Natural killer cell (primary cell): ENCODE data around the gene TMSB15C. TPM values are rescaled to one million over a fixed set of nuclear protein-coding genes. Genes with fewer than 3 reads are reported as not detected.
"Not testable (repeated sequence)": the region's sequence is repeated elsewhere in the genome, so short reads cannot be mapped to it uniquely, and the experiment has no call there.

Source experiments
- ATAC-seq, 3 donors: fragments of 150-1000 bp in 2 of 3; fragments of 200-7000 bp in 1 of 3; cut with Tn5 transposase; 1 replicate in 1 of 3; 2 replicates in 2 of 3; pipeline ENCODE4 v1.10.0; 2021; ENCODE audit warnings: mild to moderate bottlenecking in 2 of 3, moderate library complexity in 2 of 3
- DNase-seq, 2 donors: peaks; one replicate each; pipeline versions ENCODE4 v3.0.0 to v3.0.0-alpha.2; 2013 to 2021; ENCODE audit warnings: mixed read lengths in 1 of 2
- H3K27ac ChIP-seq: one replicate; pipeline ENCODE4 v1.5.1; 2013; ENCODE audit warnings: mild to moderate bottlenecking, low read length
- H3K27me3 ChIP-seq: one replicate; pipeline ENCODE4 v1.6.1; 2013; ENCODE audit warnings: low read length; ENCODE audit not compliant: control insufficient read depth, insufficient read depth
- H3K36me3 ChIP-seq: one replicate; pipeline ENCODE4 v1.6.1; 2013; ENCODE audit warnings: low read length; ENCODE audit not compliant: control insufficient read depth, insufficient read depth
- H3K4me1 ChIP-seq: one replicate; pipeline ENCODE4 v1.6.1; 2013; ENCODE audit warnings: low read length; ENCODE audit not compliant: control insufficient read depth, insufficient read depth
- H3K4me3 ChIP-seq: one replicate; pipeline ENCODE4 v1.5.1; 2013; ENCODE audit warnings: low read length
- H3K9me3 ChIP-seq: one replicate; pipeline ENCODE4 v1.6.1; 2013; ENCODE audit warnings: low read length; ENCODE audit not compliant: control insufficient read depth, insufficient read depth
- H3K27ac Mint-ChIP-seq, 2 donors: one replicate each; pipeline ENCODE4 v1.8.0; 2022; ENCODE audit warnings: mild to moderate bottlenecking in 2 of 2, mixed read lengths in 2 of 2, moderate library complexity in 1 of 2
- H3K27me3 Mint-ChIP-seq, 2 donors: one replicate each; pipeline ENCODE4 v1.8.0; 2022; ENCODE audit warnings: low read depth in 2 of 2, mixed read lengths in 2 of 2
- H3K36me3 Mint-ChIP-seq: one replicate; pipeline ENCODE4 v1.8.0; 2022; ENCODE audit warnings: mixed read lengths
- H3K4me1 Mint-ChIP-seq, 2 donors: one replicate each; pipeline ENCODE4 v1.8.0; 2022; ENCODE audit warnings: mixed read lengths in 2 of 2
- H3K4me3 Mint-ChIP-seq: one replicate; pipeline ENCODE4 v1.8.0; 2022; ENCODE audit warnings: mild to moderate bottlenecking, moderate library complexity, mixed read lengths
- H3K9me3 Mint-ChIP-seq, 2 donors: one replicate each; pipeline ENCODE4 v1.8.0; 2022; ENCODE audit warnings: mixed read lengths in 2 of 2
- CTCF ChIP-seq: fragments of 200-600 bp; IDR thresholded peaks from one replicate; pipeline ENCODE4 v1.8.0; 2022; ENCODE audit warnings: antibody characterized with exemption
- WGBS: methylation state at CpG from one replicate; pipeline ENCODE4 v1.1.7; 2013; ENCODE audit warnings: missing lambda C conversion rate; ENCODE audit not compliant: insufficient coverage; 5-methylcytosine and 5-hydroxymethylcytosine counted together
- intact Hi-C: fragments of 100-400 bp; cut with micrococcal nuclease; formaldehyde crosslinking; loops from one replicate; pipeline ENCODE4 v1.14.2; 2022
- total RNA-seq, 4 donors: library from RNA; stranded (reverse); fragments of 120-200 nt in 1 of 4; gene quantifications; one replicate each; pipeline versions ENCODE4 v1.2.3 to v1.2.4, GENCODE V29; 2013 to 2022

TMSB15C gene
- total RNA-seq, 3 donors from 2014 or later (not counting 1 experiment from before 2014, with no cell fraction given): 2.0 to 4.1 (median 2.5) TPM

GRCh38 chrX:104113222-104113965 lies 37.4 kb upstream of the TMSB15C start:
- Mint-ChIP-seq H3K27me3 (no peaks in the 10 kb centered on the region), H3K27ac (peak overlapping the region; percentile 86 to 94), H3K4me3 (peak overlapping the region; percentile 93), H3K9me3 (no peaks in the 10 kb centered on the region), H3K36me3 (no peaks in the 10 kb centered on the region), H3K4me1 (peaks cover 20 to 66% of the 10 kb centered on the region in 2 donors)
- DNase-seq: peak in 1 of 2 donors; percentile 78
- ATAC-seq: peak; percentile 32 to 62 (median 46)
- peak; percentile 20 for TF ChIP-seq CTCF
- no peaks in the 10 kb centered on the region for H3K27me3 ChIP-seq
- H3K4me1 ChIP-seq: peaks cover 44% of the 10 kb centered on the region
- H3K4me3 ChIP-seq: peak overlapping the region; percentile 81
- intact Hi-C loops: loop anchor here (2.0 to 5.0 kb wide), 2 partner anchors 44 to 427 kb away; partner anchors contain the start of genes MORF4L2 and SLC25A53
- H3K9me3 ChIP-seq: no peaks in the 10 kb centered on the region
- WGBS: 2% methylated on average over 15 of the region's 24 CpGs
- no peaks in the 10 kb centered on the region for H3K36me3 ChIP-seq
- peak overlapping the region; percentile 88 for H3K27ac ChIP-seq

- no peak for TF ChIP-seq CTCF
- DNase-seq (peak; percentile 32 to 58), ATAC-seq (peak; percentile 43 to 61 (median 52))
- under 1% methylated on average over 67 of the region's 67 CpGs for WGBS
- H3K9me3 ChIP-seq: no peaks in the 10 kb centered on the region
- no peaks in the 10 kb centered on the region for H3K27me3 ChIP-seq
- intact Hi-C loops: loop anchor here (1.0 to 5.0 kb wide), 3 partner anchors 14 to 426 kb away; partner anchors contain the start of genes MORF4L2 and SLC25A53
- peak within 1 kb of the TSS; percentile 93 for H3K4me3 Mint-ChIP-seq
- peaks cover 51% of the 10 kb centered on the region for H3K4me1 ChIP-seq
- peak within 1 kb of the TSS; percentile 81 for H3K4me3 ChIP-seq
- peaks cover 20 to 66% of the 10 kb centered on the region in 2 donors for H3K4me1 Mint-ChIP-seq
- no peaks in the 10 kb centered on the region for H3K9me3 Mint-ChIP-seq
- H3K36me3 ChIP-seq: no peaks in the 10 kb centered on the region
- no peaks in the 10 kb centered on the region for H3K36me3 Mint-ChIP-seq
- H3K27ac Mint-ChIP-seq: peak within 1 kb of the TSS; percentile 86 to 94
- H3K27ac ChIP-seq: peak within 1 kb of the TSS; percentile 88
- no peaks in the 10 kb centered on the region for H3K27me3 Mint-ChIP-seq
These were observed 36.4 kb upstream of the TMSB15C start, which contains the start of gene ZCCHC18 for GRCh38 chrX:104112326-104112951. Gene ZCCHC18 (plus strand): TSS chrX:104112523. CDS start chrX:104114112, 1,589 bp downstream.

- H3K9me3 Mint-ChIP-seq, H3K27me3 ChIP-seq, H3K36me3 Mint-ChIP-seq, H3K4me3 ChIP-seq, H3K36me3 ChIP-seq, H3K9me3 ChIP-seq, H3K27me3 Mint-ChIP-seq: not testable (repeated sequence)
- Mint-ChIP-seq H3K4me3 (peak overlapping the region; percentile 93), H3K27ac (peak overlapping the region; percentile 86 to 94), H3K4me1 (peaks cover 20 to 74% of the 10 kb centered on the region in 2 donors)
- intact Hi-C loops: loop anchor here (5.0 kb wide), 1 partner anchor 47 kb away; the partner anchor contains the start of gene SLC25A53
- Histone ChIP-seq H3K27ac (peak overlapping the region; percentile 88), H3K4me1 (peaks cover 55% of the 10 kb centered on the region)
- peak; percentile 19 to 57 for DNase-seq
- WGBS: 19% methylated on average over 5 of the region's 6 CpGs
- peak; percentile 45 to 65 (median 64) for ATAC-seq
These were observed 34.6 kb upstream of the TMSB15C start for GRCh38 chrX:104110491-104111240.
